ENCODE measurements around the gene CPLX3. TPM values are rescaled to one million over a fixed set of nuclear protein-coding genes. Genes with fewer than 3 reads are reported as not detected.

CPLX3 gene
- total and polyA plus RNA-seq, 5 donors from 2014 or later: 0.35 TPM; not detected in 4

GRCh38 chr15:74857082-74857655 is 30.7 kb downstream of the CPLX3 start:
- no peak overlapping the region for H3K4me3 ChIP-seq (ENCODE audit: low read depth, low read length)
- H3K27me3 ChIP-seq (ENCODE audit: control insufficient read depth, insufficient read depth, low read length): no peaks in the 10 kb centered on the region
- Mint-ChIP-seq H3K27me3 (no peaks in the 10 kb centered on the region), H3K36me3 (peaks cover 22% of the 10 kb centered on the region), H3K4me1 (peaks cover 10 to 46% (median 27%) of the 10 kb centered on the region in 4 donors), H3K4me3 (peak overlapping the region in 3 of 4 donors; percentile 39 to 59 (median 53)), H3K27ac (peak overlapping the region; percentile 91 to 99 (median 93)), H3K9me3 (no peaks in the 10 kb centered on the region)
- peak overlapping the region; percentile 37 for H3K27ac ChIP-seq (ENCODE audit: insufficient read depth, low read length, poor library complexity, severe bottlenecking)
- H3K9me3 ChIP-seq (ENCODE audit: control insufficient read depth in 2 of 2, low read length in 2 of 2): no peaks in the 10 kb centered on the region
- peak in 1 of 2 donors; percentile 43 for ATAC-seq (ENCODE audit: low read depth in 2 of 2)
- H3K4me1 ChIP-seq (ENCODE audit: control insufficient read depth, insufficient read depth, low read length, poor library complexity, severe bottlenecking): peaks cover 29% of the 10 kb centered on the region
- DNase-seq: no peak
- H3K36me3 ChIP-seq (ENCODE audit: control insufficient read depth, insufficient read depth, low read length): peaks cover 35% of the 10 kb centered on the region

GRCh38 chr15:74857671-74858368 is 31.4 kb downstream of the CPLX3 start:
- peaks cover 10 to 52% (median 27%) of the 10 kb centered on the region in 4 donors for H3K4me1 Mint-ChIP-seq
- ATAC-seq (ENCODE audit: low read depth in 2 of 2): peak; percentile 54 to 67
- no peak for DNase-seq

GRCh38 chr15:74858369-74858740 is 31.9 kb downstream of the CPLX3 start:
- Histone ChIP-seq H3K27me3 (ENCODE audit: control insufficient read depth, insufficient read depth, low read length) (no peaks in the 10 kb centered on the region), H3K27ac (ENCODE audit: insufficient read depth, low read length, poor library complexity, severe bottlenecking) (peak overlapping the region; percentile 3), H3K9me3 (ENCODE audit: control insufficient read depth in 2 of 2, low read length in 2 of 2) (no peaks in the 10 kb centered on the region), H3K4me1 (ENCODE audit: control insufficient read depth, insufficient read depth, low read length, poor library complexity, severe bottlenecking) (peaks cover 31% of the 10 kb centered on the region), H3K4me3 (ENCODE audit: low read depth, low read length) (peak overlapping the region; percentile 1), H3K36me3 (ENCODE audit: control insufficient read depth, insufficient read depth, low read length) (peaks cover 23% of the 10 kb centered on the region)
- ATAC-seq (ENCODE audit: low read depth in 2 of 2) (no peak), DNase-seq (no peak)
- H3K4me1 Mint-ChIP-seq: peaks cover 10 to 54% (median 26%) of the 10 kb centered on the region in 4 donors
- peak overlapping the region in 2 of 4 donors; percentile 28 to 72 for H3K4me3 Mint-ChIP-seq
- H3K9me3 Mint-ChIP-seq: no peaks in the 10 kb centered on the region
- peaks cover 14% of the 10 kb centered on the region for H3K36me3 Mint-ChIP-seq
- no peaks in the 10 kb centered on the region for H3K27me3 Mint-ChIP-seq
- H3K27ac Mint-ChIP-seq: peak overlapping the region; percentile 9 to 93 (median 91)

More at GRCh38 chr15:74857671-74858368, 31.4 kb downstream of the CPLX3 start:
- H3K27me3 Mint-ChIP-seq: no peaks in the 10 kb centered on the region
- peak overlapping the region in 3 of 4 donors; percentile 53 to 72 (median 59) for H3K4me3 Mint-ChIP-seq
- peaks cover 29% of the 10 kb centered on the region for H3K36me3 ChIP-seq (ENCODE audit: control insufficient read depth, insufficient read depth, low read length)
- H3K9me3 Mint-ChIP-seq: no peaks in the 10 kb centered on the region
- H3K4me1 ChIP-seq (ENCODE audit: control insufficient read depth, insufficient read depth, low read length, poor library complexity, severe bottlenecking): peaks cover 29% of the 10 kb centered on the region
- H3K36me3 Mint-ChIP-seq: peaks cover 20% of the 10 kb centered on the region
- peak overlapping the region; percentile 1 for H3K4me3 ChIP-seq (ENCODE audit: low read depth, low read length)
- no peaks in the 10 kb centered on the region for H3K27me3 ChIP-seq (ENCODE audit: control insufficient read depth, insufficient read depth, low read length)
- peak overlapping the region; percentile 37 for H3K27ac ChIP-seq (ENCODE audit: insufficient read depth, low read length, poor library complexity, severe bottlenecking)
- peak overlapping the region; percentile 32 to 93 (median 91) for H3K27ac Mint-ChIP-seq
- H3K9me3 ChIP-seq (ENCODE audit: control insufficient read depth in 2 of 2, low read length in 2 of 2): no peaks in the 10 kb centered on the region

GRCh38 chr15:74863239-74864056 is 37.0 kb downstream of the CPLX3 start:
- Histone ChIP-seq H3K4me1 (ENCODE audit: control insufficient read depth, insufficient read depth, low read length, poor library complexity, severe bottlenecking) (peaks cover 49% of the 10 kb centered on the region), H3K4me3 (ENCODE audit: low read depth, low read length) (no peak overlapping the region), H3K27ac (ENCODE audit: insufficient read depth, low read length, poor library complexity, severe bottlenecking) (no peak overlapping the region), H3K36me3 (ENCODE audit: control insufficient read depth, insufficient read depth, low read length) (peaks cover 18% of the 10 kb centered on the region), H3K27me3 (ENCODE audit: control insufficient read depth, insufficient read depth, low read length) (no peaks in the 10 kb centered on the region), H3K9me3 (ENCODE audit: control insufficient read depth in 2 of 2, low read length in 2 of 2) (no peaks in the 10 kb centered on the region)
- peak; percentile 33 to 42 for ATAC-seq (ENCODE audit: low read depth in 2 of 2)
- Mint-ChIP-seq H3K36me3 (peaks cover 34% of the 10 kb centered on the region), H3K4me3 (peak overlapping the region; percentile 8 to 65 (median 35)), H3K4me1 (peaks cover 12 to 78% (median 46%) of the 10 kb centered on the region in 4 donors), H3K9me3 (no peaks in the 10 kb centered on the region), H3K27ac (peak overlapping the region; percentile 65 to 84 (median 75)), H3K27me3 (no peaks in the 10 kb centered on the region)
- peak in 1 of 3 donors; percentile 24 for DNase-seq

- no peaks in the 10 kb centered on the region for H3K27me3 ChIP-seq (ENCODE audit: control insufficient read depth, insufficient read depth, low read length)
- H3K36me3 ChIP-seq (ENCODE audit: control insufficient read depth, insufficient read depth, low read length): peaks cover 19% of the 10 kb centered on the region
- no peaks in the 10 kb centered on the region for H3K27me3 Mint-ChIP-seq
- DNase-seq (no peak), ATAC-seq (ENCODE audit: low read depth in 2 of 2) (no peak)
- no peak overlapping the region for H3K4me3 ChIP-seq (ENCODE audit: low read depth, low read length)
- no peaks in the 10 kb centered on the region for H3K9me3 ChIP-seq (ENCODE audit: control insufficient read depth in 2 of 2, low read length in 2 of 2)
- peaks cover 11 to 78% (median 45%) of the 10 kb centered on the region in 4 donors for H3K4me1 Mint-ChIP-seq
- H3K4me3 Mint-ChIP-seq: peak overlapping the region in 3 of 4 donors; percentile 65 to 82 (median 78)
- no peaks in the 10 kb centered on the region for H3K9me3 Mint-ChIP-seq
- peaks cover 52% of the 10 kb centered on the region for H3K4me1 ChIP-seq (ENCODE audit: control insufficient read depth, insufficient read depth, low read length, poor library complexity, severe bottlenecking)
- H3K27ac Mint-ChIP-seq: peak overlapping the region; percentile 23 to 87 (median 49)
- H3K36me3 Mint-ChIP-seq: peaks cover 30% of the 10 kb centered on the region
- H3K27ac ChIP-seq (ENCODE audit: insufficient read depth, low read length, poor library complexity, severe bottlenecking): no peak overlapping the region
Observed at GRCh38 chr15:74864296-74864695, 37.9 kb downstream of the CPLX3 start.

GRCh38 chr15:74865316-74865715 is 38.9 kb downstream of the CPLX3 start:
- Mint-ChIP-seq H3K27me3 (no peaks in the 10 kb centered on the region), H3K36me3 (peaks cover 29% of the 10 kb centered on the region), H3K27ac (peak overlapping the region; percentile 80 to 98 (median 89)), H3K4me1 (peaks cover 11 to 80% (median 55%) of the 10 kb centered on the region in 4 donors), H3K4me3 (peak overlapping the region; percentile 47 to 84 (median 53)), H3K9me3 (no peaks in the 10 kb centered on the region)
- H3K9me3 ChIP-seq (ENCODE audit: control insufficient read depth in 2 of 2, low read length in 2 of 2): no peaks in the 10 kb centered on the region
- H3K27me3 ChIP-seq (ENCODE audit: control insufficient read depth, insufficient read depth, low read length): no peaks in the 10 kb centered on the region
- DNase-seq (no peak), ATAC-seq (ENCODE audit: low read depth in 2 of 2) (no peak)
- H3K4me3 ChIP-seq (ENCODE audit: low read depth, low read length): no peak overlapping the region
- H3K27ac ChIP-seq (ENCODE audit: insufficient read depth, low read length, poor library complexity, severe bottlenecking): no peak overlapping the region
- H3K4me1 ChIP-seq (ENCODE audit: control insufficient read depth, insufficient read depth, low read length, poor library complexity, severe bottlenecking): peaks cover 57% of the 10 kb centered on the region
- peaks cover 19% of the 10 kb centered on the region for H3K36me3 ChIP-seq (ENCODE audit: control insufficient read depth, insufficient read depth, low read length)

GRCh38 chr15:74866090-74866489 is 39.7 kb downstream of the CPLX3 start:
- Mint-ChIP-seq H3K36me3 (peaks cover 29% of the 10 kb centered on the region), H3K4me1 (peaks cover 11 to 86% (median 61%) of the 10 kb centered on the region in 4 donors), H3K9me3 (no peaks in the 10 kb centered on the region), H3K4me3 (peak overlapping the region; percentile 1 to 82 (median 36)), H3K27ac (peak overlapping the region; percentile 72 to 98 (median 80)), H3K27me3 (no peaks in the 10 kb centered on the region)
- peaks cover 19% of the 10 kb centered on the region for H3K36me3 ChIP-seq (ENCODE audit: control insufficient read depth, insufficient read depth, low read length)
- peak overlapping the region; percentile 47 for H3K27ac ChIP-seq (ENCODE audit: insufficient read depth, low read length, poor library complexity, severe bottlenecking)
- H3K4me3 ChIP-seq (ENCODE audit: low read depth, low read length): no peak overlapping the region
- no peak for ATAC-seq (ENCODE audit: low read depth in 2 of 2)
- no peaks in the 10 kb centered on the region for H3K27me3 ChIP-seq (ENCODE audit: control insufficient read depth, insufficient read depth, low read length)
- H3K4me1 ChIP-seq (ENCODE audit: control insufficient read depth, insufficient read depth, low read length, poor library complexity, severe bottlenecking): peaks cover 65% of the 10 kb centered on the region
- H3K9me3 ChIP-seq (ENCODE audit: control insufficient read depth in 2 of 2, low read length in 2 of 2): no peaks in the 10 kb centered on the region
- no peak for DNase-seq
